Trophoblast cell (in vitro differentiated cells and primary cell): Measurements from ENCODE around the gene ARHGAP25.

Source experiments
- DNase-seq, 2 donors: peaks; one replicate each; pipeline ENCODE4 v3.0.0-alpha.2; 2016
- H2AFZ ChIP-seq: 2 replicates; pipeline ENCODE4 v1.6.1; 2013; ENCODE audit warnings: low read length, moderate library complexity, mild to moderate bottlenecking; ENCODE audit not compliant: insufficient read depth, poor library complexity
- H2AK5ac ChIP-seq: 2 replicates; pipeline ENCODE4 v1.6.1; 2013; ENCODE audit warnings: mild to moderate bottlenecking, low read length
- H2BK120ac ChIP-seq: 2 replicates; pipeline ENCODE4 v1.6.1; 2013; ENCODE audit warnings: low read length, mild to moderate bottlenecking, moderate library complexity; ENCODE audit not compliant: insufficient read depth, poor library complexity
- H2BK12ac ChIP-seq: 2 replicates; pipeline ENCODE4 v1.6.1; 2013; ENCODE audit warnings: mild to moderate bottlenecking, low read length, moderate library complexity
- H2BK5ac ChIP-seq: 2 replicates; pipeline ENCODE4 v1.6.1; 2013; ENCODE audit warnings: low read length, low read depth, moderate library complexity, mild to moderate bottlenecking; ENCODE audit not compliant: poor library complexity
- H3K14ac ChIP-seq: 2 replicates; pipeline ENCODE4 v1.6.1; 2013; ENCODE audit warnings: mild to moderate bottlenecking, low read length
- H3K18ac ChIP-seq: 2 replicates; pipeline ENCODE4 v1.6.1; 2013; ENCODE audit warnings: mild to moderate bottlenecking, low read length
- H3K23ac ChIP-seq: 2 replicates; pipeline ENCODE4 v1.6.1; 2013; ENCODE audit warnings: low read length
- H3K27ac ChIP-seq: 2 replicates; pipeline ENCODE4 v1.5.1; 2013; ENCODE audit warnings: low read depth, mild to moderate bottlenecking, inconsistent platforms, low read length, moderate library complexity
- H3K27me3 ChIP-seq: 2 replicates; pipeline ENCODE4 v1.6.1; 2013; ENCODE audit warnings: inconsistent platforms, mild to moderate bottlenecking, low read length, moderate library complexity; ENCODE audit not compliant: insufficient read depth
- H3K36me3 ChIP-seq, 2 experiments: 1 replicate in 1 of 2; 2 replicates in 1 of 2; pipeline ENCODE4 v1.6.1; 2013; ENCODE audit warnings: low read length in 2 of 2, mild to moderate bottlenecking in 2 of 2, moderate library complexity in 1 of 2; ENCODE audit not compliant: insufficient read depth in 2 of 2, control insufficient read depth in 1 of 2
- H3K4ac ChIP-seq: 2 replicates; pipeline ENCODE4 v1.6.1; 2013; ENCODE audit warnings: low read depth, mild to moderate bottlenecking, low read length, moderate library complexity
- H3K4me1 ChIP-seq, 2 experiments: 1 replicate in 1 of 2; 2 replicates in 1 of 2; pipeline ENCODE4 v1.6.1; 2013; ENCODE audit warnings: low read length in 2 of 2, mild to moderate bottlenecking in 2 of 2, moderate library complexity in 1 of 2; ENCODE audit not compliant: insufficient read depth in 2 of 2, control insufficient read depth in 1 of 2
- H3K4me2 ChIP-seq: 2 replicates; pipeline ENCODE4 v1.6.1; 2013; ENCODE audit warnings: inconsistent platforms, mild to moderate bottlenecking, low read length, moderate library complexity
- H3K4me3 ChIP-seq: 2 replicates; pipeline ENCODE4 v1.5.1; 2013; ENCODE audit warnings: mild to moderate bottlenecking, low read depth, low read length, inconsistent platforms
- H3K79me1 ChIP-seq: one replicate; pipeline ENCODE4 v1.6.1; 2013; ENCODE audit warnings: low read length
- H3K79me2 ChIP-seq: 2 replicates; pipeline ENCODE4 v1.6.1; 2013; ENCODE audit warnings: low read length, mild to moderate bottlenecking; ENCODE audit not compliant: control insufficient read depth, insufficient read depth, poor library complexity
- H3K9ac ChIP-seq: 2 replicates; pipeline ENCODE4 v1.6.1; 2013; ENCODE audit warnings: mild to moderate bottlenecking, low read length
- H3K9me3 ChIP-seq: 2 replicates; pipeline ENCODE4 v1.6.1; 2013; ENCODE audit warnings: low read depth, mild to moderate bottlenecking, control low read depth, inconsistent platforms, low read length; ENCODE audit not compliant: insufficient read depth
- H4K12ac ChIP-seq: 2 replicates; pipeline ENCODE4 v1.6.1; 2013; ENCODE audit warnings: low read depth, mild to moderate bottlenecking, low read length, moderate library complexity
- H4K8ac ChIP-seq: 2 replicates; pipeline ENCODE4 v1.6.1; 2013; ENCODE audit warnings: low read depth, mild to moderate bottlenecking, low read length, moderate library complexity
- H4K91ac ChIP-seq: one replicate; pipeline ENCODE4 v1.6.1; 2013; ENCODE audit warnings: low read depth, mild to moderate bottlenecking, low read length, moderate library complexity
- WGBS: extraction: QIAGEN DNeasy Blood & Tissue Kit; methylation state at CpG from one replicate; pipeline ENCODE4 v1.1.7; 2013; ENCODE audit warnings: missing lambda C conversion rate; ENCODE audit not compliant: insufficient read length, insufficient coverage; ENCODE audit errors: extremely low coverage; 5-methylcytosine and 5-hydroxymethylcytosine counted together

Gene ARHGAP25

GRCh38 chr2:68706637-68707036, 28.0 kb upstream of the ARHGAP25 start:
- Histone ChIP-seq H2AFZ (no peak overlapping the region), H3K9me3 (no peaks in the 10 kb centered on the region), H3K4me2 (no peak overlapping the region), H3K36me3 (no peaks in the 10 kb centered on the region), H3K23ac (no peak overlapping the region), H4K8ac (no peak overlapping the region), H3K4me3 (no peak overlapping the region), H3K79me1 (no peaks in the 10 kb centered on the region), H3K27ac (no peak overlapping the region), H2BK12ac (no peak overlapping the region), H3K4me1 (no peaks in the 10 kb centered on the region), H3K4ac (no peak overlapping the region), H2AK5ac (no peak overlapping the region), H3K14ac (no peak overlapping the region), H3K9ac (no peak overlapping the region), H2BK120ac (no peak overlapping the region), H2BK5ac (no peak overlapping the region), H3K79me2 (no peaks in the 10 kb centered on the region), H3K27me3 (no peaks in the 10 kb centered on the region), H3K18ac (no peak overlapping the region), H4K12ac (no peak overlapping the region), H4K91ac (no peak overlapping the region)
- no CpG with 5 or more reads among the region's 3 CpGs for WGBS
- no peak for DNase-seq

GRCh38 chr2:68708629-68709028, 26.0 kb upstream of the ARHGAP25 start:
- Histone ChIP-seq H3K36me3 (no peaks in the 10 kb centered on the region), H3K27me3 (no peaks in the 10 kb centered on the region)

GRCh38 chr2:68709421-68709911, 25.1 kb upstream of the ARHGAP25 start:
- H4K91ac ChIP-seq: no peak overlapping the region
- no peak overlapping the region for H3K9ac ChIP-seq
- H3K18ac ChIP-seq: no peak overlapping the region
- no peak overlapping the region for H3K23ac ChIP-seq
- H3K4me2 ChIP-seq: no peak overlapping the region
- no CpG with 5 or more reads among the region's 5 CpGs for WGBS
- H2BK12ac ChIP-seq: no peak overlapping the region
- no peak overlapping the region for H2BK5ac ChIP-seq
- no peaks in the 10 kb centered on the region for H3K4me1 ChIP-seq
- no peak overlapping the region for H4K12ac ChIP-seq
- H3K4me3 ChIP-seq: no peak overlapping the region
- DNase-seq: peak in 1 of 2 donors; percentile 63
- no peaks in the 10 kb centered on the region for H3K27me3 ChIP-seq
- H3K4ac ChIP-seq: no peak overlapping the region
- H3K9me3 ChIP-seq: no peaks in the 10 kb centered on the region
- H2AFZ ChIP-seq: no peak overlapping the region
- no peak overlapping the region for H3K14ac ChIP-seq
- no peak overlapping the region for H2AK5ac ChIP-seq
- H3K36me3 ChIP-seq: no peaks in the 10 kb centered on the region
- no peak overlapping the region for H3K27ac ChIP-seq
- H3K79me1 ChIP-seq: no peaks in the 10 kb centered on the region
- H3K79me2 ChIP-seq: no peaks in the 10 kb centered on the region
- no peak overlapping the region for H2BK120ac ChIP-seq
- H4K8ac ChIP-seq: no peak overlapping the region

More at GRCh38 chr2:68708629-68709028, 26.0 kb upstream of the ARHGAP25 start:
- Histone ChIP-seq H3K79me2 (no peaks in the 10 kb centered on the region), H3K14ac (no peak overlapping the region), H4K12ac (no peak overlapping the region), H3K9ac (no peak overlapping the region), H3K4ac (no peak overlapping the region), H2BK120ac (no peak overlapping the region), H3K9me3 (no peaks in the 10 kb centered on the region), H3K4me1 (no peaks in the 10 kb centered on the region), H3K79me1 (no peaks in the 10 kb centered on the region), H2BK5ac (no peak overlapping the region), H2AK5ac (no peak overlapping the region), H3K18ac (no peak overlapping the region), H3K4me3 (no peak overlapping the region), H3K27ac (no peak overlapping the region), H2BK12ac (no peak overlapping the region), H4K8ac (no peak overlapping the region), H2AFZ (no peak overlapping the region), H4K91ac (no peak overlapping the region), H3K23ac (no peak overlapping the region), H3K4me2 (no peak overlapping the region)
- DNase-seq: no peak
- WGBS: no CpG with 5 or more reads among the region's 3 CpGs

GRCh38 chr2:68710336-68710735, 24.3 kb upstream of the ARHGAP25 start:
- no peak overlapping the region for H2BK5ac ChIP-seq
- no peak overlapping the region for H3K4me3 ChIP-seq
- H2BK12ac ChIP-seq: no peak overlapping the region
- H4K12ac ChIP-seq: no peak overlapping the region
- H3K27me3 ChIP-seq: no peaks in the 10 kb centered on the region
- H3K36me3 ChIP-seq: no peaks in the 10 kb centered on the region
- no peaks in the 10 kb centered on the region for H3K79me1 ChIP-seq
- H3K18ac ChIP-seq: no peak overlapping the region
- H3K23ac ChIP-seq: no peak overlapping the region
- H3K4ac ChIP-seq: no peak overlapping the region
- H2BK120ac ChIP-seq: no peak overlapping the region
- H4K91ac ChIP-seq: no peak overlapping the region
- H3K79me2 ChIP-seq: no peaks in the 10 kb centered on the region
- no peak overlapping the region for H2AFZ ChIP-seq
- no peak overlapping the region for H3K14ac ChIP-seq
- H3K4me2 ChIP-seq: no peak overlapping the region
- no peaks in the 10 kb centered on the region for H3K4me1 ChIP-seq
- H3K27ac ChIP-seq: no peak overlapping the region
- H3K9ac ChIP-seq: no peak overlapping the region
- no peak overlapping the region for H4K8ac ChIP-seq
- no peak for DNase-seq
- WGBS: no CpG with 5 or more reads among the region's 1 CpG
- no peak overlapping the region for H2AK5ac ChIP-seq
- no peaks in the 10 kb centered on the region for H3K9me3 ChIP-seq
